Measurements from ENCODE around the gene GRIK5.

- no peak for TF ChIP-seq CTCF (IDR thresholded peaks at IDR 0.05; ENCODE audit: low read depth, low read length, poor library complexity, severe bottlenecking)
- no peak for TF ChIP-seq EZH2phosphoT487 (IDR thresholded peaks at IDR 0.05; ENCODE audit: borderline replicate concordance, low read length)
These were observed 6.5 kb upstream of the GRIK5 start for GRCh38 chr19:42076380-42076944.

Measured in DOHH2 (cell line).